ENCODE measurements around the gene REEP6. TPM values are rescaled to one million over a fixed set of nuclear protein-coding genes. Genes with fewer than 3 reads are reported as not detected.
"Not testable (repeated sequence)": the region's sequence is repeated elsewhere in the genome, so short reads cannot be mapped to it uniquely, and the experiment has no call there.

Gene REEP6
- total RNA-seq, 2 experiments from 2014 or later, result 2.0 to 2.4 TPM

DNA sequence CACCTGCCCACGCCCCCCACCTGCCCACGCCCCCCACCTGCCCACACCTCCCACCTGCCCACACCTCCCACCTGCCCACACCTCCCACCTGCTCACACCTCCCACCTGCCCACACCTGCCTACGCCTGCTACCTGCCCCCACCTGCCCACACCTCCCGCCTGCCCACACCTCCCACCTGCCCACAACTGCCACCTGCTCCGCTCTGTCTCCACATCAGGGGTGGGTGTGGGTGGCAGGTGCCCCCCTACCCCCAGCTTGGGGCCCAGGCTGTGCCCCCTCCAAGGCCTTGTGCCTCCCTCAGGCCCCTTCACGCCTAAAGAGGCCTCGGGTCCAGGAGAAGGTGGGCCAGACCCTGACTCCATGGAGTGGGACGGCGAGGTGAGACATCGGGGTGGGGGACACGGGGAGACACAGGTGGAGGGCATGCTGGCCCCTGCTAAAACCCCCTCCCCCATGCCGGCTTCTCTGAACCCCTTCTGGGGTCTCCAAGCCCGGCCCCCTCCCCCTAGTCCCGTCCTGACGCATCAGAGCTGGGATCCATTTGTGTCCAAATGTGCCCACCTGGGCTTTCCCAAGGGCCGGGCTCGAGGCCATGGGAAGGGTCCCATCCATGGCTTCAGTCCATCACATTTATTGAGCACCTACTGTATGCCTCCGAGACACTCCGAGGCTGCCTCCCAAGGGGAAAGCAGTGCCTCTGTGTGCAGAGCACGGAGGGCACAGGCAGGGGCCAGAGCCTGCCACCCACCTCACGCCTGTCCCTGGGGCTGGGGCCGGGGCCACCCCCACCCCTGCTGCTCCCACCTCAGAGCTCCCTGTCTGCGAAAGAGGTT is 37.8 kb downstream of the REEP6 start:
- DNase-seq (no peak), ATAC-seq (no peak)
- H3K4me3 Mint-ChIP-seq, result no peak overlapping the region
- intact Hi-C loops (cut with micrococcal nuclease), result no loop called here
- ChIA-PET CTCF (no interaction called here), POLR2A (no interaction called here)
- peaks cover 6% of the 10 kb centered on the region for H3K4me1 Mint-ChIP-seq (ENCODE audit: low read depth)
- TF ChIP-seq CTCF (IDR thresholded peaks at IDR 0.05), result no peak
- no peaks in the 10 kb centered on the region for H3K9me3 Mint-ChIP-seq
- H3K27me3 Mint-ChIP-seq, result peaks cover 25% of the 10 kb centered on the region
- no peaks in the 10 kb centered on the region for H3K36me3 Mint-ChIP-seq (ENCODE audit: low read depth)
- no peak overlapping the region for H3K27ac Mint-ChIP-seq

- Mint-ChIP-seq H3K4me1 (ENCODE audit: low read depth) (peaks cover 5% of the 10 kb centered on the region), H3K4me3 (no peak overlapping the region), H3K27ac (no peak overlapping the region), H3K27me3 (peaks cover 23% of the 10 kb centered on the region), H3K36me3 (ENCODE audit: low read depth) (no peaks in the 10 kb centered on the region), H3K9me3 (no peaks in the 10 kb centered on the region)
- no peak for DNase-seq
- ATAC-seq, result no peak
- ChIA-PET POLR2A (no interaction called here), CTCF (no interaction called here)
- TF ChIP-seq CTCF (IDR thresholded peaks at IDR 0.05), result no peak
- intact Hi-C loops (cut with micrococcal nuclease), result no loop called here
Observed at GRCh38 chr19:1529430-1529816, 38.4 kb downstream of the REEP6 start.

- H3K36me3 Mint-ChIP-seq (ENCODE audit: low read depth); DNase-seq; POLR2A ChIA-PET; H3K4me3 Mint-ChIP-seq; CTCF ChIA-PET; ATAC-seq; H3K27ac Mint-ChIP-seq; intact Hi-C loops (cut with micrococcal nuclease); H3K9me3 Mint-ChIP-seq; H3K4me1 Mint-ChIP-seq (ENCODE audit: low read depth): not testable (repeated sequence)
- H3K27me3 Mint-ChIP-seq, result peaks cover 11% of the 10 kb centered on the region
Observed at GRCh38 chr19:1530856-1531255, 39.9 kb downstream of the REEP6 start.

DNA sequence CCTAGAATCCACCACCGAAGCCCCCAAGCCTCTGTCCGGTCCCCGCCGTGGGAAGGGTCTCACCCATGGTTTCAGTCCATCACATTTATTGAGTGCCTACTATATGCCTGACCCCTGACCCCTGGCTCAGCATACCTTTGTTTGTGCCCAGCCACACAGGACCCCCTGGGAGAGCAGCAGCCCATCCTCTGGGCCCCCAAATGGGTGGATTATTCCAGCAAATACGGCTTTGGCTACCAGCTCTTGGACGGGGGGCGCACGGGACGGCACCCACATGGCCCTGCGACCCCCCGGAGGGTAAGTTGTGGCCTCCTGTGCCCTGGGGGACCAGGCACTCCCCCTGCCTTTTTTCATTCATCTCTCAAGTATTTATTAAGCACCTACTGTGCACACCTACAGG is 40.6 kb downstream of the REEP6 start:
- CTCF ChIA-PET, result no interaction called here
- ATAC-seq, result no peak
- no peak for DNase-seq
- Mint-ChIP-seq H3K4me3 (no peak overlapping the region), H3K27me3 (peaks cover 5% of the 10 kb centered on the region), H3K9me3 (no peaks in the 10 kb centered on the region), H3K36me3 (ENCODE audit: low read depth) (no peaks in the 10 kb centered on the region), H3K27ac (no peak overlapping the region), H3K4me1 (ENCODE audit: low read depth) (no peaks in the 10 kb centered on the region)
- intact Hi-C loops (cut with micrococcal nuclease), result no loop called here
- TF ChIP-seq CTCF (IDR thresholded peaks at IDR 0.05), result no peak
- POLR2A ChIA-PET, result no interaction called here

- DNase-seq (no peak), ATAC-seq (no peak)
- Mint-ChIP-seq H3K4me1 (ENCODE audit: low read depth) (no peaks in the 10 kb centered on the region), H3K27ac (no peak overlapping the region), H3K27me3 (peaks cover 4% of the 10 kb centered on the region), H3K36me3 (ENCODE audit: low read depth) (no peaks in the 10 kb centered on the region), H3K4me3 (no peak overlapping the region), H3K9me3 (no peaks in the 10 kb centered on the region)
- TF ChIP-seq CTCF (IDR thresholded peaks at IDR 0.05), result no peak
- intact Hi-C loops (cut with micrococcal nuclease), result no loop called here
- POLR2A ChIA-PET, result no interaction called here
- CTCF ChIA-PET, result no interaction called here
Observed at GRCh38 chr19:1532003-1532402, 41.0 kb downstream of the REEP6 start.

Measured in activated CD8-positive, alpha-beta T cell treated with anti-CD3 and anti-CD28 coated beads for 36 hours (primary cell).